Muscle of leg (tissue), 11 donors: ENCODE results near the gene PRKCE. TPM values are rescaled to one million over a fixed set of nuclear protein-coding genes. Genes with fewer than 3 reads are reported as not detected.

Experiments
- DNase-seq: peaks from one replicate; pipeline ENCODE4 v3.0.0; 2013
- H3K27ac ChIP-seq: one replicate; pipeline ENCODE4 v1.5.1; 2013; ENCODE audit warnings: mild to moderate bottlenecking, low read length, control low read depth
- H3K27me3 ChIP-seq: one replicate; pipeline ENCODE4 v1.6.1; 2013; ENCODE audit warnings: low read length; ENCODE audit not compliant: control insufficient read depth, insufficient read depth
- H3K36me3 ChIP-seq: one replicate; pipeline ENCODE4 v1.6.1; 2013; ENCODE audit warnings: low read length; ENCODE audit not compliant: control insufficient read depth, insufficient read depth
- H3K4me1 ChIP-seq: one replicate; pipeline ENCODE4 v1.6.1; 2013; ENCODE audit warnings: low read length; ENCODE audit not compliant: control insufficient read depth, insufficient read depth
- H3K4me3 ChIP-seq: one replicate; pipeline ENCODE4 v1.5.1; 2013; ENCODE audit warnings: low read length, control low read depth
- H3K9me3 ChIP-seq: replicated peaks from 2 replicates; pipeline ENCODE4 v1.6.1; 2013; ENCODE audit warnings: low read depth, low read length; ENCODE audit not compliant: control insufficient read depth
- WGBS: methylation state at CpG from one replicate; pipeline ENCODE4 v1.1.5; 2013; ENCODE audit warnings: missing lambda C conversion rate; ENCODE audit not compliant: insufficient coverage; 5-methylcytosine and 5-hydroxymethylcytosine counted together
- polyA plus RNA-seq, 8 donors: library from polyadenylated mRNA; unstranded; fragments of 120-200 nt; gene quantifications; one replicate each; pipeline versions ENCODE4 v1.2.1 to v1.2.3, GENCODE V29; 2013; ENCODE audit warnings: inconsistent platforms in 1 of 8, low replicate concordance in 1 of 8; ENCODE audit not compliant: insufficient read length in 8 of 8, insufficient read depth in 1 of 8
- total RNA-seq: library from RNA; stranded (reverse); fragments of 120-200 nt; gene quantifications from one replicate; pipeline ENCODE4 v1.2.4, GENCODE V29; 2013

PRKCE gene
- total and polyA plus RNA-seq, 9 donors: 3.5 to 8.6 (median 6.3) TPM

GRCh38 chr2:46230677-46231425 is 579.4 kb downstream of the PRKCE start:
- 63% methylated on average over 2 of the region's 4 CpGs for WGBS
- Histone ChIP-seq H3K9me3 (no peaks in the 10 kb centered on the region), H3K4me3 (no peak overlapping the region), H3K4me1 (peaks cover 2% of the 10 kb centered on the region), H3K36me3 (no peaks in the 10 kb centered on the region), H3K27ac (no peak overlapping the region), H3K27me3 (no peaks in the 10 kb centered on the region)
- no peak for DNase-seq

GRCh38 chr2:46231721-46232120 is 580.2 kb downstream of the PRKCE start:
- 88% methylated on average over 4 of the region's 5 CpGs for WGBS
- H3K27ac ChIP-seq: no peak overlapping the region
- DNase-seq: no peak
- no peak overlapping the region for H3K4me3 ChIP-seq
- H3K4me1 ChIP-seq: peaks cover 2% of the 10 kb centered on the region
- no peaks in the 10 kb centered on the region for H3K36me3 ChIP-seq
- H3K27me3 ChIP-seq: no peaks in the 10 kb centered on the region
- no peaks in the 10 kb centered on the region for H3K9me3 ChIP-seq

GRCh38 chr2:46232860-46233259 is 581.4 kb downstream of the PRKCE start:
- Histone ChIP-seq H3K9me3 (no peaks in the 10 kb centered on the region), H3K4me1 (peaks cover 2% of the 10 kb centered on the region), H3K36me3 (no peaks in the 10 kb centered on the region), H3K27me3 (no peaks in the 10 kb centered on the region), H3K27ac (no peak overlapping the region), H3K4me3 (no peak overlapping the region)
- 39% methylated on average over 3 of the region's 7 CpGs for WGBS
- no peak for DNase-seq

DNA sequence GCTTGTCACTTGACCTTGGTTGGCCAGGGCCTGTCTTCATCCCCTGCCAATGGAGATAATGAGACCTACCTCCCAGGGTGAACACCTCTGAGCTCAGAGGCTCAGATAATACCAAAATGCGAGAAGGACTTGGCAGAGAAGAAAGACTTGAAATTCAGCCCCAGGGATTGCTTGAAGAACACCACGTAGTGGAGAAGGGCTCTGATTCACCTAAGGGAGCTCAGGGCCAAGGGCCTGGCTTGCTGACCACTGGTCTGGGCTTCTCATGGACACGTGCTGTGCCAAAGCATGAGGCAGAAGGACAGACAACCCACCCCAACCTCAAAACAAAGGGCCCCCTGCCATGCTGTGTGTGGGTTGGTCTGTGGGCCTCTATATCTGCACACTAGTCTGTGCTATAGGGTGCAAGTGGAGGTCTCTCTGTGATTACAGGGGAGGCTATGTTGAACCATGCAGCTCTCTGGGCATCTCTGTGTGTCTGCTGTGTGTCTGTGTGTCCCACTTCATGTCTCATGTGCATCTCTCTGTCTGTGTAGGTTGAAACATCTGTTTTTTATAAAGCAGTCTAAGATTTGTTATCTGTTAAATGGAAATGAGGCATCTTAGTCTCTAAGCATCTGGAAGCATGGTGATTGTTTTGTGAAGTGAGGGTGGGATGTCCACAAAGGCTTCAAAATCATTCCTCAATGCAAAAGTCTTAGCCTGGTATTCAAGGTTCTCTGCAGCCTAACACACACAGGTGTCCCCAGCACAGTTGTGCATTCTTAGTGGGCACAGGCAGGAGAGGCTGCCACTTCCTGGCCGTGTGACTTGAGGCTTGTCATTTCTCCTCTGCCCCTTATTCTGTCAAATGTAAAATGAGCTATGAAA is 584.8 kb downstream of the PRKCE start:
- Histone ChIP-seq H3K27me3 (no peaks in the 10 kb centered on the region), H3K27ac (no peak overlapping the region), H3K36me3 (no peaks in the 10 kb centered on the region), H3K4me3 (no peak overlapping the region), H3K4me1 (peaks cover 2% of the 10 kb centered on the region), H3K9me3 (peaks cover 1% of the 10 kb centered on the region)
- no peak for DNase-seq
- WGBS: 68% methylated on average over 2 of the region's 4 CpGs

GRCh38 chr2:46236876-46237859 is 585.7 kb downstream of the PRKCE start:
- peaks cover 2% of the 10 kb centered on the region for H3K4me1 ChIP-seq
- no peaks in the 10 kb centered on the region for H3K27me3 ChIP-seq
- WGBS: 68% methylated on average over 2 of the region's 8 CpGs
- no peak for DNase-seq
- H3K9me3 ChIP-seq: peaks cover 2% of the 10 kb centered on the region
- no peaks in the 10 kb centered on the region for H3K36me3 ChIP-seq
- H3K27ac ChIP-seq: no peak overlapping the region
- no peak overlapping the region for H3K4me3 ChIP-seq

Other genes starting within 250 kb of the PRKCE start
- gene SRBD1, start 40.4 kb upstream of the PRKCE start, total RNA-seq: 18.8 TPM
- 10 to 100 TPM in 5 of 8 donors, 1 to 10 TPM in 3; 8.5 to 14.1 (median 11.0) TPM for gene SRBD1, start 40.4 kb upstream of the PRKCE start, polyA plus RNA-seq